ENCODE measurements around the gene C10orf95.
A peak's percentile ranks its signal among the peaks of the same experiment; 100 is the strongest.

C10orf95 gene

GRCh38 chr10:102435133-102435497 lies 16.2 kb downstream of the C10orf95 start:
- DNase-seq (ENCODE audit: low spot score): no peak

GRCh38 chr10:102434394-102435132 lies 16.8 kb downstream of the C10orf95 start:
- no peak for DNase-seq (ENCODE audit: low spot score)

DNA sequence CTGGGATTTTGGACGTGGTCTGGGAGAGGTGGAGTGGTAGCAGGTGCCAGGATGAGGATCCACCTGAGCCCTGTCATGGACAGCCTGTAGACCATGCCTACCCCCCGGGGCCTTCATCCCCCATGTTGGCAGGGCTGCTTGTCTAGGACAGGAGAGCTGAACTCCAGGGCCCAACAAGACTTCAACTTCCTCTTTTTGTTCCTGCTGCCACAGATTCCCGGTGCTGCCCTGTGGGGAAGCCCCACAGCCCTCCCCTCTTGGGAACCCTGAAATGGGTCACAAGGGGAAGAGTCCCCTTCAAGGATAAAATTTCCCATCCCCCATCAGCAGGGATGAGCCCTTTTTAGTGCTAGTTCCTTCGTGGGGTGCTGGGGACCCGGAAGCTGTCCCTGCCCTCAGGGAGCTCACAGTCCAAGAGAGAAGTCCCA lies 17.7 kb downstream of the C10orf95 start:
- DNase-seq (ENCODE audit: low spot score): no peak

GRCh38 chr10:102432162-102432950 lies 19.0 kb downstream of the C10orf95 start, which contains the start of gene CUEDC2:
Gene CUEDC2, minus strand, starts transcription at chr10:102432574. Its CDS starts 7,386 bp downstream, at chr10:102425188.
- peak; percentile 97 for DNase-seq (ENCODE audit: low spot score)

- peak; percentile 68 for DNase-seq (ENCODE audit: low spot score)
Measured at GRCh38 chr10:102431452-102432124, 19.8 kb downstream of the C10orf95 start.

- DNase-seq (ENCODE audit: low spot score): no peak
Measured at GRCh38 chr10:102429468-102429867, 21.9 kb downstream of the C10orf95 start.

DNA sequence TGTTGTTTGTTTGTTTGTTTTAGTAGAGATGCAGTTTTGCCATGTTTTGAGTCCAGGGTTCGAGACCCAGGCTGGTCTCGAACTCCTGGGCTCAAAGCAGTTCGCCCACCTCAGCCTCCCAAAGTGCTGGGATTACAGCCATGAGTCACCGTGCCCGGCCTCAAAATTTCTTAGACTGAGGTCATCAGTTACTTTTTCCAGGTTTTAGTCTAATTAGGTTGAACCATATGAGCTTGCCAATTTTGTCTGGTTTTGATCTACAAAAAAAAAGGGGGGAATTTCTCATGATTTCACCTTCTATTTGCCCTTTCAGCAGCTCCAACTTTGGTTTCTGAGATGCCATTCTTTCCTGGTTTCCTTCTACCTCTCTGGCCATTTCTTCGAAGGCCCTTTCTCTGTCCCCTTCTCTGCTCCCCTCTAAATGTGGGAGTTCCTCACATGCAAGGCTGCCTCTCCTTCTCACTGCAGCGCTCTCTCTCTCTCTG lies 24.5 kb downstream of the C10orf95 start:
- no peak for DNase-seq (ENCODE audit: low spot score)

DNA sequence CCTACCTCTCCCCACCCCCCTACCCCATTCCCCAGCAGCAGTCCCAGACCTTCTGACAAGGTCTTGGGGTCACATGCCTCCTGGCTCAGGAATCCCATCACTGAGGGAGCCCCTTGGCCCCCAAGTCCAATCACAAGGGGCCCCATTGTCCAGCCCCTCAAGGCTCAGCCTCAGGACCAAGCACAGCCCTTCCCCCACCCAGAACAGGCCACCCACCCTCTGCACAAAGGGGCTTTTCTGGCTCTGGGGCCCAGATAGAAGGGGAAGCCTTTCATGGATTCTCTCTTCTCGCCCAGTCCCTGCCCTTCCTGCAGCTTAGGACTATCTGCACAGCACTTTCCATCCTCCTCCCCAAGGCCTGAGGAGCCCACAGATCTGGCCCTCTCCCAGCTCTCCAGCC lies 25.9 kb downstream of the C10orf95 start:
- no peak for DNase-seq (ENCODE audit: low spot score)

DNA sequence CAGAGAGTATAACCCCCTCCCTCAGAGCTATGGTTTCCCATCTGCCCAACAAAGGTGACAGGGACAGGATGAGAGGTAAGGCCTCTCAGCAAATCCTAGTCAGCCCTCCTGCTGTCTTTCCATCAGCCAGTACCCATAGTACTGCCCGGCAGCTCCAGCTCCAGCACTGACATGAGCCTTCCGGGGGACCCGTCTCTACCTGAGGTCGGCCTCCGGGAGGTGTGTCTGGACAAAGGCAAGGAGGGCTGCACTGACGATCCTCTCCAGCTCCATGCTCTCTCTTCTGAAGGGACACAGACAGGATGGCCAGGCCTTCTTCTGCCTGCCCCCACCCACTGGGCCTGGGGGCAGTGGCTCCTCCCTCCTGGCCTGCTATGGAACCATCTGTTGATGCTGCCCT lies 26.4 kb downstream of the C10orf95 start:
- no peak for DNase-seq (ENCODE audit: low spot score)

DNA sequence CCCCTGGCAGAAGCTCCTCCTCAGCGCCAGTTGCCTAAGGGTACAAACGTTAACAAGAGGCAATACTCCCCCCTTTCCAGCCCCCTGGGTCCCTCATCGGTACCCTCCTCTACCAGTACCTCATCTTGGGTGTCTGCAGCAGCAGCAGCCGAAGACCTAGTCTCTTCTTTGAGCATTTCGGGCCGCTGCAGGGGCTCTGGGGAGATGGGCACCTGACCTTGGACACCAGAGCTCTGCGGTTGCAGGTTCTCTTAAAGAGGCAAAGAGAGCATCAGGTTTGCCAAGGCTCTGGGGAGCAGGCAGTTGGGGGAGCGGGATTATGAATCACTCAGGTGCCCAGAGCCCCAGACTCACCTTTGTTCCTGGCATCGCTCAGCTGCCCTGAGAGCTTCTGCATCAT lies 27.2 kb downstream of the C10orf95 start:
- no peak for DNase-seq (ENCODE audit: low spot score)

GRCh38 chr10:102423372-102423968 lies 27.9 kb downstream of the C10orf95 start:
- DNase-seq (ENCODE audit: low spot score): no peak

GRCh38 chr10:102422545-102423129 lies 28.7 kb downstream of the C10orf95 start:
- peak; percentile 66 for DNase-seq (ENCODE audit: low spot score)

GRCh38 chr10:102421757-102422512 lies 29.4 kb downstream of the C10orf95 start:
- no peak for DNase-seq (ENCODE audit: low spot score)

GRCh38 chr10:102421507-102421756 lies 29.9 kb downstream of the C10orf95 start:
- DNase-seq (ENCODE audit: low spot score): no peak

DNA sequence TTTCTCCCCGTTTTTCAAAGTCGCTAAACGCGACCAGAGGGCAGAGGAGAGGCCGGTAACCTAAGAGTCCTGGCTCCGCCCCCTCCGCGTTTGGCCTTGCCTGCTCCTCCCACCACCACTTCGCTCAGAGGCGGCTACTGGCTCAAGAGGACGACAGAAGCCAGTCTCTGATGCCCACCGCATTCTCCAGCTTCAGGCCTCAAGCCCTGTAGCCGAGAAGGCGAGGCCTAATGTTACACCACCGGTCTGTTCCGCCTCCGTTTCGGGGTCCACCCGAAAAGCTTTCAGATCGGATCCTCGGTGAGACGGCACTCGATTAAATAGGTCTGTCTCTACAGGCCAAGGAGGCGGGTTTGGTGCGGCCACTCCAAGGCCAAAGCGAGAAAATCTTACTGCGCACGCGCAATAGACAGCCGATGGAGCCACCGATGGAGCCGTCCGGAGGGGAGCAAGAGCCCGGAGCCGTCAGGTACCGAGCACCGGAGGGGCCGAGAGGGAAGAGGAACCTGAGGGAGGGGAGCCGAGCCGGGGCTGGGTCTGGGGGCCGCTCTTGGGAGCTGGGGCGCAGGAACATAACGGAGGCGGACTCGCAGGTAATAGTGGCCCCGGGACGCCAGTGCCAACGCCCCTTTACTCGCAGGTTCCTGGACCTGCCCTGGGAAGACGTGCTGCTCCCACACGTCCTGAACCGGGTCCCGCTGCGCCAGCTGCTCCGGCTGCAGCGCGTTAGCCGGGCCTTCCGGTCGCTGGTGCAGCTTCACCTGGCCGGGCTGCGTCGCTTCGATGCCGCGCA lies 30.4 kb downstream of the C10orf95 start, which contains the start of gene FBXL15:
Gene FBXL15 (plus strand): TSS at position 123 of the 793 bp plus-strand sequence. CDS start 294 bp downstream, at position 417.
- DNase-seq (ENCODE audit: low spot score): peak; percentile 98

DNA sequence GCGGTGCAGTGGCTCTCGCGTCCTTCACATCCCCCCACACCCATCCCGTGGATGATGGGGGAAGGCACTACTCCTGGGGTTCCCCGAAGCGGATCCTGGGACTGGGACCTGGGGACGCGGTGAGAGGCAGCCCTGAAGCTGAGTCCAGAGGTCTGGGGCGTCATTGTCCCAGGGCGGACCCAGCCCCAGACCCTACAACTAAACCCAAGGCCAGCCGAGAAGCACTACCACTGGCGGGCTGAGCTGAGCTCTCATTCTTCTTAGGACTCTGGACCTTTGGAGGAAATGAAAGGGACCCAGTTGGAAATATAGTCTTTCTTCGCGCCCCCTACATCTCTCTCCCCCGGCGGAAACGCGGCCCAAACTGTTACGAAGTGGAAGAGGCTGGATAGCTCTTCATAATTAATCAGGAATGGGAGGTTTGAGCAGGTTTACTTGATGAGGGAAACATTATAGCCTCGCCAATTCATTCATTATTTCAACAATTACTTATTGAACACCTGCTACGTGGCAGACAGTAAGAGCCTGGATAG lies 31.1 kb downstream of the C10orf95 start:
- DNase-seq (ENCODE audit: low spot score): no peak

GRCh38 chr10:102419269-102420180 lies 31.8 kb downstream of the C10orf95 start:
- peak; percentile 89 for DNase-seq (ENCODE audit: low spot score)

DNA sequence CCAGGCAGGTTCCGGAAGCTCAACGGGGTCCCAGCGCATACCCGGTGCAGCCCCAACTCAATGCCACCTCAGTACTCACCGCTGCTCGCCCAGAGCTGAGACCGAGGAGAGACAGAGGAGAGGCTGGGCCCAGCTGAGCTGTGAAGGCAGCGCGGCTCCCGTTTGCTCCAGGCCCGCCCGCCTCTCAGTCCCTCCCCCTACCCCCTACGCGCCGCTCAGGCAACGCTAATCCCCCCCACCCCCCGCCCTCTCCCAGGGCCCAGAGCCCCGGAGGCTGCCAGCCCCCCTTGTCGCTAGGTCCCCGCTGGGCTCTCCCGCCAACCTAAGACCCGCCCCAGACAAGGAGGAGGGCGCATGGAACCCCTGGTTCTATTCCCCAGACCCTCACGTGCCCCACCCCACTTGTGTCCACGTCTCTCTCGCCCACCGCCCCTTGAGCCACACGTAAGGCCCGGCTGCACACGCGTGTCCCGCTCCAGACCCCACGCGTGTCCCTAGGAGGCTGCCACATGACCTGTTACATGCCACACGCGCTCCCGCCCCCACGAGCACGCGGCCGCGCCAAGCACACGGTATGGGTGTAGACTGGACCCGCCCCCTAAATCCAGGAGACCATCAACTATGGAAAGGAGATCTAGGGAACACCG lies 32.6 kb downstream of the C10orf95 start, which contains the start of gene PSD:
Gene PSD (minus strand): TSS at position 164 of the 647 bp plus-strand sequence. CDS start 1,747 bp downstream, outside the sequence.
- peak; percentile 81 for DNase-seq (ENCODE audit: low spot score)
